ENCODE data around the gene HCN1.

The HCN1 gene

DNA sequence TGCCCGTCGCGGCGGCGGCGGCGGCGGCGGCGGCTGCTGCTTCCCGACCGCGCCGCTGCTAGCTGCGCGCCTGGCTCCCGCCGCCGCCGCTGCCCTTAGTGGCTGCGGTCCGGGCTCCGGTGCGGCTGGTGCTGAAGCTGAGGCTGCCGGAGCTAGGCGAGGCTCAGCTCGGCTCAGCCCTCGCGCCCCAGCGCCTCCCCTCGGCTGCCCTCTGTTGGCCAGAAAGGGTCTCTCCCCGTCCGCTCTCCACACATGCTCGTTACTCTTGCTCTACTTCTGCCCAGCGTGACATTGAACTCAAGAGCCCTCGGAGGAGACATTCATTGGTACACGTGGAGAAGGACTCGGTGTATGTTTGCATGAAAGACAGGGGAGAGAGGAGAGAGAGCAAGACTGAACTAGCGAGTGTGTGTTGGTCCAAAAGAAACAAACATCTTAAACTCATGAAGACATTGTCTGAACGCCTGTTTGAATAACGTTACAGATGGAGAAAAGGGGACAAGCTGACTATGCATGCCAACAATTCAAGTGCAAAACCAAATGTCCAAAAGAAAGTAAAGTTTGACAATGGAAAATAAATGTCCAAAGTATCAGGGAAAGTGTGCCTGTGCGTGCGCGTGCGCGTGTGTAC is at the start of gene HCN1:
Gene HCN1 (minus strand): TSS at position 175 of the 631 bp plus-strand sequence.
- DNase-seq (ENCODE audit: low spot score): peak; percentile 2

DNA sequence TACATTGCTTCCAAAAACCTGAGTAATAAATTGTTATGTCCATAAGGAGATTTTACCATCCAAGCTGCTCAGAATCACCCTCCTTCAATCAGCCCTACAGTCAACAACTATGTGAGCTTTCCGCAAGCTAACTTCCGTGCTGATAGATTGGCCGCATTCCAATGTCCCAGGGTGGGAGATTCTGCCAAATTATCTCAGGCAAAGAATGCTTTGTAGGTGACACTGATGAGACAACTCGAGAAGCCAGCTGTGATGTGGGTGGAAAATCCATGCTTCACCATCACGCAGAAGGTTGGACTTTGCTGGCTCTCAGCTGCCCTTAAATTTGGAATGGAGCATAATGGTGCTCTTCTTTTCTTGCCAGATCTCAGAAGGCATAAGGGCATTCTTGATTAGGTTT is 44.9 kb upstream of the HCN1 start:
- DNase-seq (ENCODE audit: low spot score): no peak

DNA sequence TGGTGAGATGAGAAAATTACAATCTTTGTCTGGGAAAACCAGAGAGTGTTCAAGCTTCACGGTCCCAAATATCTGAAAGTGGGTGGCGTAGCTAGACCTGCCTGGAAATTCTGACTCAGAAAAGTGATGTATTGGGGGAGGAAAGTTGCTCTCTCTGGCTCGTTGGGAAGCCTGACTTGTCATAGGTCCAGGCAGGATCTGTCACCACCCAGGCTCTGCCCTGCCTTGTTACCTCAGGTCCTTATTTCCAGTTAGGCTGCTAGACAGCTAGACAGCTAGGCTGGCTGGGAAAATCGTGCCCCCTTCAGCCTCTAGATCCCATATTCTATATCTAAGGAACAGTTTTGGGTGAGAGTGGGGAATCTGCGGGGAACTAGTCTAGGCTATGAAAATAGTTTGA is 41.0 kb upstream of the HCN1 start:
- no peak for DNase-seq (ENCODE audit: low spot score)

DNA sequence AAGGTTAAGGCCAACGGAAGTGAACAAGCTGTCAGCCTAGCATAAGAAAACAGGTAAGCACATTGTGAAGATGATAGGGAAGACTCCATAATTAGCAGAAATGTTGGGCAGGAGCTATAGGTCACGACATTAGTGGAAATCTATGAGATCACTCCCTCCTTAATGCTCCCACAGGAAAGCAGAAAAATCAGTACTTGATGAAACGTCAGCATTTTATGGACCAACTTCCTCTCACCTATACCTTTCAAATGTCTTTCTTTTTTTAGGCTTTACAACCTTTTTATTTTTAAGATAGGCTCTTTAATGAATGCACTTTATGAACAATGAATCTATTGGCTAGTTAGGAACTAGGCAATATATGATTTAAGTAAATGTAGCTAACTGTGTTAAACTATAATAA is 29.4 kb upstream of the HCN1 start:
- DNase-seq (ENCODE audit: low spot score): no peak

DNA sequence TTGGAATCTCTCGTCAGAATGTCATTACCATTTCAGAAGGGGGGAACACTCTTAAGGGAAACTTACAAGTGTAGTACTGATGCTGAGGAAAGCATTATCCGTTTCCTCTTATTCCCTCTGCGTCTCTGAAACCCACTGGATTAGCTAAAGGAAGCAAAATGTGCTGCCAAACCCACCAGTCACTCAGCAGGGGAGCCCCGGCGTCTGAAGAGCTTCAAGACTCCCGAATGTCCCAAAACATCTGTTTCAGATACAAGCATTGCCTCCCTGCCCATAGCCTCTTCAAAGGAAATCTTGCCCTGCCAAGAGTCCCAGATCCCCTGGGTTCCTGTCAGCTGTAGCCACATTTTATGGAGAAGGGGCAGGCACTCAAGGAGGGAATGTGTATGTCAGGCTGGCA is 1.0 kb upstream of the HCN1 start:
- DNase-seq (ENCODE audit: low spot score): no peak

DNA sequence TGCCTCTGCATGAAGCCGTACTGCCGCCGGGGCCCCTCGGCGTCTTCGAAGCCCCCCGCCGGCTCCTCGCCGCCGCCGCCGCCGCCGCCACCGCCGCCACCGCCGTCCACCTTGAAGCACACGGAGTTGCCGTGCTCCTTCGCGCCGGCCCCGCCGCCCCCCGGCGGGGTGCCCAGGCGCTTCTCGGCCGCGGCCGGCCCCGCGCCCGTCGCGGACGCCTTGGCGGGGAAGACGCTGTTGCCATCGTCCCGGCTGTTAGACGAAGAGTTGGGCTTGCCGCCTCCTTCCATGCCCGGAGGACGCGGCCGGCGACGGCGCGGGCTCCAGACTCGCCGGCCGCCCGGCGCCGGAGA is 400 bp downstream of the HCN1 start:
- DNase-seq (ENCODE audit: low spot score): no peak

DNA sequence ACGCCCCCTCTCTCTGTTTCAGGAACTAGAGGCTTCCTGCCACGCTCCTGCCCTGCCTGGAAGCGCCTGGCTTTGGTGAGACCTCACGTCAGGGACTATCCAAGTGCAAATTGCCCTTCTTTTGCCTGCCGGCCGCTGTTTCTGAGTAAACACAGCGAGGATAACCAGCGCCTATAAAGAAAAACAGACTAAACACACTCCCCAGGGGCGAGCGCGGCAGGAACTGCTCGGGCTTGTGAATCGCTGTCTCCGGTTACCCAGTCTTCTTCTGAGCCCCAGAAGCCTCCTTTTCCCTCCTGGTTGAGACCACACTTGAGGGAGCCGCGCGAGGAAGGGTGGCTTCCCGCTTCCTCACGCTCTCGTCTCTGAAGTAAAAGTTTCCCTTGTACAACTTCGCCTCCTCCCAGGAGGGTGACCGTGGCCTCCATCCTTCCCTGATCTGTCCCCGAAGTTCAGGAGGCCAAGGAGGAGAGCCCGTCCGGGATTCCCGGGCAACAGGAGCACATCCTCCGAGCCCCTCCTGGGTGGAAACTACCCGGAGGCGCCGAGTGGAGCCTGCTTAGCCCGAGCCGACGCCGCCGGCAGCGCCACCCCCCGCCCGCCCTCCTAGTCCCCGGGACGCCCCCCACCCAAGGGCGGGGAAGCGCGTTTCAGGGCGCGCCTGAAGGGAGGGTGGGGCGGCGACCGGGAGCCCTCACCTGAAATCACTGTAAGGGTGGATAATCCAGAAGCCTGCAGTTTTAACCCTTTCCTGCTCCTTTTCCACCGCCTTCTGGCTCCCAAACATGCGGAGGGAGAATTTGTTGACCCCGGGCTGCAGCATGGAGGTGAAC is 993 bp downstream of the HCN1 start:
- DNase-seq (ENCODE audit: low spot score): no peak

DNA sequence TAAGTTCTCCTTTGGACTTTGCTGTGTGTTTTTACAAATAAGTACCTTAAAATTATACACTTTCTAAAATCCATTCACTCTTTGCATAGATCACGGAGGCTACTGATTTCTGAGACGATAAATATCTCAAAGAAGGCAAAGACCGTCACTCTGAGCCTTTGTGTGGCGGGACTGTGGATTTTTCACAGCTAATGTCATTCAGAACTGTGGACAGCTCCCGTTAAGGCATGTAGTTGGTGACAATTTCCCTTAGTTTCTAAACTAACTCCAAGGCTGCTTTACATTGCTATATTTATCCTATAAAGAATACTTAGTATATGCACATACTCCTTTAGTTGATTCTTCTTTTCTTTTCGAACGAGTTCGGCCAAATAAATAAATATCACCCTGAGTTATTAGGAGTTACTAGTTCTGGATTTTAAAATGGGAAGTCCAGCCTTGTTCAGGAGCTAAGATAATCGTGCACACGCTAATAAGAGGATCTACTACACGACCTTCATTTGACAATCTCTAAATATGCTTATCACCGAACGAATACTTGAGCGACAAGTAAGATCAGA is 1.8 kb downstream of the HCN1 start:
- DNase-seq (ENCODE audit: low spot score): no peak

DNA sequence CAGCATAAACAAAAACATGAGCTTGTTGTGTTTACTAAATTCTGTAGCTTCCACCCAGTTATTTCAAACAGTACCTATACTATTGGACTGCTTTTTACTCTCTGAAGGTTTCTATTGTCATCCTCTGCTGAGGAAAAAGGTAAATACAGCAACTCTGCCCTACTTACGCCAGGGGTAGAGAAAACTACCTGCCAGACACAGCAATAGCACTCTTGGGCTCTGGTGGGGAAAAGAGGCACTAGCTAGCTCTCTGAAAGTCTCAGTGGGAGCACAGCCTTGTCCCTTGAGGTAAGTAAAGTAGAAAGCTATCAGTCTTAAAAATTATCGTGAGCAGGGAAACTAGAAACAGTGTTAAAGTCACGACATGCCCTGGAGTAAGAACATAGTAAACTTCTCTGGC is 3.7 kb downstream of the HCN1 start:
- no peak for DNase-seq (ENCODE audit: low spot score)

DNA sequence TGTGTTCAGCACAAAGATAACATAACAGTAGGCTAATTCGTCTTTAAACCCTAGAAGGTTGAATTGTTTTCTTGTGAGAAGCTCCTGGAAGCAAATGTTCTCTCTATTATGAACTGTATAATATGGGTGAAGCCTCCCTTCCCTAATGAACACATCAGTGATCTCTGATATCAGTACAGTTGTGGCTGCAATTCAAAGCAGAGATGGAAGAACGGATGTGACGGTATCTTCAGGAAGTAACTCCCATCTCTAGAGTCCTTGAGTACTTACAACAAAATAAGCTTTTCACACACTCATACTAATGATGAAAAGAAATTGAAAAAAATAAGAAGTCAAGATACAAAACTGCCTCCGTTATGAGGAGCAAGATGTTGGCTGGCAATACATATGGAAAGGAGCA is 4.5 kb downstream of the HCN1 start:
- DNase-seq (ENCODE audit: low spot score): no peak

DNA sequence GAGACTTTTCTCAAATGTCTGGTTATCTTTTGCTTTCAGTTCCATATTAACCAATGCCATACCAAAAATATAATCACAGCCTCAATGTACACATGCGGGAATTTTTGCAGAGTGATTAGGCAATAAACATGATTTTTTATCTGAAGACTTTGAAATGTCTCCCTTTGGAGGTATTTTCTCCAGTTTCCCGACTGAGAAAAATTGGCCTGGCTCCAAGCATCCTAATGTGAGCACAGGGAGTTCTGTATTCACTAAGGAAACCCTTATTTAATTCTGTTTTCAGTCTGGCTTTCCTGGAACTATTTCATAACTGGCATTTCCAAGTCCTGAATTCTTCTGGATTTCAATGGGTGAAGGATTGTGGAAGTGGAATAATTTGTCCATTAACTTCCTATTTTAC is 8.5 kb downstream of the HCN1 start:
- DNase-seq (ENCODE audit: low spot score): no peak

DNA sequence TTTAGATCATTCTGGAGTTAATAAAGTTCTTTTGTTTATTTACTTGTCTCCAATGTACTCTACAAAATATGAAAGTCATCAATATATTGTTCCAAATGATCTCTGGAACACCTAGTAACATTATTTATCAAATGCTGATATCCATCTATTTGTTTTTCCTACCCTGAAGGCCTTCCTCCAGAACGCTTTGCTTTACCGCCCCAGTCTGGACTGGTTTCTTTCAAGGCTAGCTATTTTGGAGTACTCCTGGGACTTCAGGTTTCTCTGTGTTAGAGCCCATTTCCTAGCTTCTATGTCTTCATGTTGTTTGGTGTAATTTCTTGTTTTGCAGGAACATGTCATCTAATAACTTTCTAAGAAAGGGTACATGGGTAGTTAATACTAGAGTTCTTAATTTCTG is 9.6 kb downstream of the HCN1 start:
- no peak for DNase-seq (ENCODE audit: low spot score)

DNA sequence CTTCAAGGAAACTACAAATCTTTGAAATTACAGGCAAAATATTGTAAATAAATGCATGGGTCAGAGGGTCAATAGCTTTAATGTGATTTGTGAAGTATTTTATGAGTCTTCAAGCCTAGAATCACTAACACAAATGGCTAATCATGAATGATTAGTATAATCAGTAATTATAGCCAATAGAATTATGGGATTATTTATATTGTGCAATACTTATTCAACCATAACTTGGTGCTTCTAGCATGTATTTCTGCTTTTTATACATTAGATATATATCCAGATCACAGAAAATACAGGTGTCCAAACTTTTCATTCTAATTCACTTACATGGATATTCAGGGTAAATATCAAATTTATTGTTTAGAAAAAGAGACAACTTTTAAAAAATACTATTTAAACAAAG is 12.1 kb downstream of the HCN1 start:
- DNase-seq (ENCODE audit: low spot score): no peak

DNA sequence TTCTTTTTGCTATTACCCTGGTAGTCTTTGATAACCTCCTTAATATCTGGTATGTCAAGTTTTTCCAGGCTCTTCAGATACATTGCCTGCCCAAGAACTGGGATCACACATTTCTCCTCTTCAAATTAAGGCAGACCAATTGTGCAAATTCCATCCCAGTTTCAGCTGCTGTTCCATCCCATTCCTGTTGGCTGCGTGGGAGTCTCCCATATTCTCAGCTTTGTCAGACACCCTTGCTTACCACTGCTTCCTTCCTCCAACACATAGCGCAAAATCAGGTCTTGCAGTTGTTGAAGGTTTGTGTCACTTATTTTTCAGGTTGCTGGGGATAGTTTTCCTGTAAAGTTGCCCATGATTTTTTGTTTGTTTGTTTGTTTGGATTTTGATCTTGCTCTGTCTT is 15.2 kb downstream of the HCN1 start:
- no peak for DNase-seq (ENCODE audit: low spot score)

DNA sequence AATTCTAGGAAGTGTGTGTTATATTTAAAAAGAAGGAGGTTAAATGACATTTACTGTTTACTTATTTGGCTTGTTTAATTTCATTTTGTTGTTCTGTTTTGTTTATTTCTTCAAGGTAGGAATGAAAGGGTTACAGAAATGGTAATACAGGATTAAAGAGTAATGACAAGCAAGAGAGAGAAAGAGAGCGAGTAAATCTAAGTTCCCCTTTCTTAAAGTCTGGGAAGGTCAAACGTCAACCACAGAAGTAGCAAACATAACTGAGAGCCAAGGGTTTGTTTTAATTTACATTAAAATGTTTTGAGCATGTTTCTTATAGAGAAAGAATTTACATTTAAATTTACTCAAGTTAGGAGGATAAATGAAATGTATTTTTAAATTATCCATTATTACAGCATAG is 18.7 kb downstream of the HCN1 start:
- no peak for DNase-seq (ENCODE audit: low spot score)

DNA sequence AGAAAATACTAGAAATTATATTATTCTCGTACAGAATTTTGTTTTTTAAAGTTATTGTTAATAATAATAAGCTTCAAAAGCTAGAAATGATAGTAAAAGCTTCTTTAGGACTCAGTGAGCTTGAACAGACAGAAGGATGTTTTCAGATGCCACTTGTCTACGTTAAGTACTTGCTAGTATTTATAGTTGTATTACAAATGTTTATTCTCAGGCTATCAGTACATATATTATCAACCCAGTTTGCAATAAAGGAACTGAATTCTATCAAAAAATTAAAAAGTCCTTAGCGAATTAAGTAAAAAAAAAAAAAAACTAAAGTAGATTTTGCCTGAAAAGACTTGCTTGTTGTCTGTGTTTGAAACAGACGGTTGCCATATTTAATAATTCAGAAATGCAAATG is 23.9 kb downstream of the HCN1 start:
- no peak for DNase-seq (ENCODE audit: low spot score)

DNA sequence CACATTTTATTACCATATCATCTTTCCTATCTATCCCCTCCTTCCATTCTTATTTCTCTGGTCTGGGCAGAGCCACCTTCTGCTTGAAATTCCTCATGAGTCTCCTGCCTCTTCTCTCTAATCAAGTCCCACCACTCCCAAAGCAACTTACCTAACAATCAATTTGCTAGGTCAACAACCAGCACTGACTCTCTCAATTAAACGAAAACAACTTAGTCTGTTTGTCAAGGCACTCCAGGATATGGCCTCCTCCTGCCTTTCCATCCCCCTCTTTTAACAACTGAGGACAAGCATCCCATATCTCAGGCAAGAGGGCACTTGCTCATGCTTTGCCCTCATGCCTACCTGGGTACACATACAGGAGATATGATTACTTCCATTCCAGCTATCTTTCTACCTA is 47.4 kb downstream of the HCN1 start:
- no peak for DNase-seq (ENCODE audit: low spot score)

DNA sequence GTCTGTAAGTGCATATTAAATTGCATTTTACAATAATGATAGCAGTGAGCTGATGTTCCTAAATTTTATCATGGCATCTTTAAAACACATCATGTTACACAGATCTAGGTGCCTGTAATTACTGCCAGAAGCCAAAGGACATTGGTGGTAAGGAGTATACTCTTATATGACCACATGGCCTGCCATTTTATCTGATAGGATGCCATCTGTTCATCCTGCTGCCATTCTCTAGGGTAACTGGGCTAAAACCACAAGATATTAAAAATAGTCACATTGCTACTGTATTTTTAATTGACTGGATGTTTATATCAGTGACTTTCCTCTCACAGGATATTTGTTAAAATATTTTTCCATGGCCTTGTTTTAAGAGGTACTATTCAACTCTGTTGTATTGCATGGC is 53.1 kb downstream of the HCN1 start:
- DNase-seq (ENCODE audit: low spot score): no peak

DNA sequence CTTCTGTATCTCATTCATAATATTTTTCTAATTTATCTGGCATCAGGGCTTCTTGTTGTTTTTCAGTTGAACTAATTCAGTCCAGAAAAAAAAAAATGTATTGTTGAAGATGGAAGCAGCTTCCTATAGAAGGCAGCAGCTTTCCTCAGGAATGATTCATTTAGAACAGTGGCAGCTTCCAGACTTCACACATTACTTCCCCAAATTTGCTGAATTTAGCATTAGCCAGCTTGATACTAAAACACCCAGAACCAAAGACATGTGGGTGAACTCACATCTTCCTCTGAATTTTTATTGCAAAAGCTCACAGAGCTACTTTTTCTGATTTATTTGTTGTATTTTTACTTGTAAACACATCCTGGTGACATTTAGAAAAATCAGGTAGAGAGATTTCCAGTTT is 53.8 kb downstream of the HCN1 start:
- no peak for DNase-seq (ENCODE audit: low spot score)

DNA sequence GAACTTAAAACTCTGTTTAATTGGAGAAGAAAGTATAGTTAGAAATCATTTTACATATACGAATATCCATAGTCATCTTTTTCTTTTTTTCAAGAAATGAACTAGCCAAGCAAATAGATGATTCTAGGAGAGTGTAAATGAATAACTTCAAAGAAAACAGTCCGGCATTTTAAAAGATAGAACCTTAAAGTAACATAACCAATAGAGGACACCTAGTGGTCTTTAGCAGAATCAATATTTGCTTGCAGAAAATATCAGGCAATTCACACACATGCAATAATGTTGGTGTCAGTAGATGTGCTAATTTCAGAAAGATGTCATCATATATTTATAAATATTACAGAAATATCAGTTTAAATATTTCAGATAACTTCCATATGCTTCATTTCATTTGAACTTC is 57.1 kb downstream of the HCN1 start:
- no peak for DNase-seq (ENCODE audit: low spot score)

DNA sequence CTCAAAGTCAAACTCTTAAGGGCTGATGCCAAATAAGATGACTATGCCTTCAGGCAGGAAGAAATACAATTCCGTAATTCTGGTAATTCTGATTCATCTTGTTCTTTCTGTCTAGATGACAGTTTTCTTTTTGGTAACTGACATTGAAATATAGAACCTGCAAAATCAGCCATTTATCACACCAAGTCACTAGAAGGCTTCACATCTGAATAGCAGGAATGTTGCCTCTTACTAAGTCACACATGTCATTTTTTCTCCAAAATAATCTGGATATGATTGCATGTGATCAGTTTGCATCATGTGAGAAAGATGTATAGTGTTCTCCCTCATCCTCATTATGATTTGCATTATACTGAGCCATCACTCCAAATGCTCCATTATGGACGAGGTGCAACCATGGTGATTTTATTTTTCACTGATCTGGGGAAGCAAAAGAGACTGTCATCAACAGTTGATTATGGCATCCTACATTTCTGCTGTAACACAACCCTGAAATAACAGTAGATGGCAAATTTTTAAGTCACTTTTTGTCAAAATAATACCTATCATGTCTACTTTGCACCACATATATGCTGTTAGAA is 69.0 kb downstream of the HCN1 start:
- no peak for DNase-seq (ENCODE audit: low spot score)

DNA sequence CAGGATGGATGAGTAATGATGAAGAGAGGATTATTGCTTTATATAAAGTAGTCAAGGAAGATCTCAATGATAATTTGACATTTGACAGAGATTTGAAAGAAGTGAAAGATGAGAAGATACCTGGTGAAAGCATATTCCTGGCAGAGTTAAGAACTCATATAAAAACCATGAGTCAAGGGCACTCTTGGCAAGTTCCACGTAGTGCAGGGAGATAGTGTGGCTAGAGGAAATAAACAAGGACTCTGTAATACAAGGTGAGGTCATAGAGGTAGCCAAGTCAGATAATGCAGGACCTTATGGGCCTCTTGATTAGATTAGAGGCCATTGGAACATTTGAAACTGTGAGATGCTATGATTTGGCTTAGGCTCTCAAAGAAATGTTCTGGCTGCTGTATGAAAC is 72.3 kb downstream of the HCN1 start:
- DNase-seq (ENCODE audit: low spot score): no peak

DNA sequence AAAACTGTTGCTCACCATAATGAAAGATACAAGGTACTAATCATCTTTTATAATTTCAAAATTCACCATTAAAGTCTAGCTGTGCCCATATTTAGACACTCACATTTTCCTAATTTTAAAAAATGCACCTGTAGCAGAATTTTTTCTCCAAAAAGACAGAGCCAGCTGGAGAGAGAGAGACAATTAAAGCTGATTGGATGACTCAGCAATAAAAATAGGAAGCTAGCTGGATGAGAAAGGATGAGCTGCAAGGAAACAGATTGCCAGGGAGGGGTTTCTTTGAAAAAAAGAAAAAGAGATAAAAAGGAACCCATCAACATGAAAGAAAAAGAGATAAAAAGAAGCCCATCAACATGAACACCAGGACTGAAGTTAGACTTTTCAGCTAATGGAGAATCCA is 73.8 kb downstream of the HCN1 start:
- DNase-seq (ENCODE audit: low spot score): no peak
